HG02884 (cell line): ENCODE measurements around the gene TMEM18.

Experiments
- ATAC-seq: cut with Tn5 transposase; IDR thresholded peaks from one replicate; pipeline ENCODE4 v1.9.1; 2021; ENCODE audit warnings: mild to moderate bottlenecking, moderate library complexity; ENCODE audit not compliant: unreplicated experiment

The TMEM18 gene

GRCh38 chr2:673615-674320 is 3.4 kb downstream of the TMEM18 start:
- no peak for ATAC-seq

DNA sequence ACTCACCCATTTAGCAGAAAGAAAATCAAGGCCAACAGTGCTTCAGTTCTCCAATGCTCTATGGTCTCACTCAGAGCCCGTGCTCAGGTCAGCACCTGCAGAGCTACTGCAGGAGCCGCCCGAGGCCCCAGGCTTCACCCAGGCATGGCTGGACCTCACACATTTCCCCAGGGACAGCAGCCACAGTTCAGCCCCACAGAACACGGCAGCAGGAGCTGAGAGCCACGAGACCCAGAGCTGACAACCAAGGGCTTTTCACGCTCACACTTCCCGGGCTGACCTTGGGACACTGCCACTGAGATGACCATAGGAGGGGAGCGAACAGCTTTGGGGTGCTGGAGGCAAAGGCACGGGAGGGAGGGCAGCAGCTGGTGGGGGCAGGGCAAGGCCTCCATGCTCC is 4.2 kb downstream of the TMEM18 start:
- ATAC-seq = no peak

- ATAC-seq = no peak
These were observed 4.7 kb downstream of the TMEM18 start for GRCh38 chr2:672606-672905.

GRCh38 chr2:671787-672605 is 5.2 kb downstream of the TMEM18 start:
- no peak for ATAC-seq

DNA sequence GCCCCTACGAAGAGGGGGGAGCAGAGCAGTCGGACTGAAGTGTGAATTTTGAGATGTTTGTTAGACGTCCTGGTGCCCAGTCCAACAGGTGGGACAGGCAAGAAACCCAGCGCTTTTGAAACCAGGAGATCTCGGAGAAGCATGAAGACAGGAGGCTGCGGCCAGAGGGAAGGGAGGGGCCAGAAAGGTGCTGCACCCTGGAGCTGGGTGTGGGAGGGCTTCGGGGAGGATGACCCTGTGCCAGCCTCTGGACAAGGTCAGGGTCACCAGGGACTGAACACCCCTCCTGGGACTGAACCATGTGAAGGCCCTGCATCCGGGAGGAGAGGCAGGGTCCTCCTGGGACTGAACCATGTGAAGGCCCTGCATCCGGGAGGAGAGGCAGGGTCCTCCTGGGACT is 6.1 kb downstream of the TMEM18 start:
- no peak for ATAC-seq

DNA sequence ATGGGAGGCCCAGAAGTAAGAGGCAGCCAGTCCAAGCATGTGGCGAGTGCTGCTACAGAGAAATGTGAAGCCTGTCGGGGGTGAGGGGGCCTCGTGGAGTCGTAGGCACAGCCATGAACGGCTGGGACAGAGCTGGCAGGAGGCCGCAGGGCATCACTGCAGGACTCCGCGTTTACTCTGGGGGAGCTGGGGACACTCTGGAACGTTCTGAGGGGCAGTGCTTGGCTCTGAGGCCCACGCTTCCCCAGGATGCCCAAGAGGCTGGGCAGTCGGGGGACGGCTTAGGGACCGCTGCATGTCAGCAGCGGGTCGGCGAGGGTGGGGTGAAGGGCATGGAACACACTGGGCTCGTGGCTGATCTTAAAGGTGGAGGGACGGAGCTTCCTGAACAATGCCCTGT is 6.6 kb downstream of the TMEM18 start:
- ATAC-seq = no peak

GRCh38 chr2:669323-669722 is 7.9 kb downstream of the TMEM18 start:
- ATAC-seq = no peak

- ATAC-seq = no peak
These were observed 9.2 kb downstream of the TMEM18 start for GRCh38 chr2:668000-668398.

GRCh38 chr2:667332-667999 is 9.7 kb downstream of the TMEM18 start:
- peak; percentile 57 for ATAC-seq

- no peak for ATAC-seq
These were observed 10.8 kb downstream of the TMEM18 start for GRCh38 chr2:666441-666840.

- no peak for ATAC-seq
These were observed 11.7 kb downstream of the TMEM18 start for GRCh38 chr2:665340-666073.

GRCh38 chr2:664063-664462 is 13.1 kb downstream of the TMEM18 start:
- no peak for ATAC-seq

DNA sequence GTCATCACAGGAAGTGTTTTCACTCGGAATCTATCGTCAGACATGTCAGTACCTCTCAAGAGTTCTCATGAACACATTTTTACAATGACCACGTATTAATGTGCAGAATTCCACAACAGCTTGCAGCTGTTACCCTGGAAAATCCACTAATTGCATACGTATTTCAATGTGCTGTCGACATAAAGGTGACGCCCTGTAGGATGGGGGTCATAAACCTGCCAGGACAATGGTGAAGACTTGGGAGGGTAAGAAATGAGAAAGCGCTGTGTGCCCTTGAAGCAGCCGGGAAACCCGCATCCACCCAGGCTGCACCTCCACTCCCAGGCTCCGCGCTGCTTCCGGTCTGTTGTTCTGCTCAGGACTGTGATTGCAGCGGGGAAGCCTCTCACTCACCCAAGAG is 14.0 kb downstream of the TMEM18 start:
- ATAC-seq = no peak

GRCh38 chr2:661360-661635 is 15.9 kb downstream of the TMEM18 start:
- ATAC-seq = no peak

DNA sequence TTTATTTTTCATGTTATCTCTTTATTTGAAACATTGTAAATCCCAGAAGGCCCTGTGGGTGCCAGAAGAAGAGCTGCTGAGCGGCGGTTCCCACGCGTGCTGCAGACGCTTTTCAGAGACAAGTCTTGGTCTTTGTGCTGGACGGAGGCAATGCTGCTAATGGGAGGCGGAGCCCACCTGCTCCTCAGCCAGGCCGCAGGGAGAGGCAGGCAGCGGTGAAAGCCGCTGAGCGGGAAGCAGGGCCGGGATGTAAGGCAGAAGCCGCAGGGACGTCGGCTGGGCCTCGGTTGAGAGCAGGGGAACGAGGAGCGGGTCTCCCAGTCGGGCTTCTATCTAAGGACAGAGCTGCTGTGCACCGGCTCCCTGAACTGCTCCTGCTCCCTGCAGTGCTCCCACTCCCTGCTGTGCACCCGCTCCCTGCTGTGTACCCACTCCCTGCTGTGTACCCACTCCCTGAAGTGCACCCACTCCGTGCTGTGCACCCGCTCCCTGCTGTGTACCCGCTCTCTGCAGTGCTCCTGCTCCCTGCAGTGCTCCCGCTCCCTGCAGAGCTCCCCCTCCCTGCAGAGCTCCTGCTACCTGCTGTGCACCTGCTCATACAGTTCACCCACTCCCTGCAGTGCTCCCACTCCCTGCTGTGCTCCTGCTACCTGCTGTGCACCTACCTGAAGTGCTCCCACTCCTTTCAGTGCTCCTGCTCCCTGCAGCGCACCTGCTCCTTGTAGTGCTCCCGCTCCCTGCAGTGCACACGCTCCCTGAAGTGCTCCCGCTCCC is 16.4 kb downstream of the TMEM18 start:
- no peak for ATAC-seq

- no peak for ATAC-seq
These were observed 17.2 kb downstream of the TMEM18 start for GRCh38 chr2:660029-660428.

GRCh38 chr2:658426-658825 is 18.8 kb downstream of the TMEM18 start:
- no peak for ATAC-seq

- no peak for ATAC-seq
These were observed 19.4 kb downstream of the TMEM18 start for GRCh38 chr2:657766-658165.

GRCh38 chr2:656676-657075 is 20.5 kb downstream of the TMEM18 start:
- no peak for ATAC-seq

DNA sequence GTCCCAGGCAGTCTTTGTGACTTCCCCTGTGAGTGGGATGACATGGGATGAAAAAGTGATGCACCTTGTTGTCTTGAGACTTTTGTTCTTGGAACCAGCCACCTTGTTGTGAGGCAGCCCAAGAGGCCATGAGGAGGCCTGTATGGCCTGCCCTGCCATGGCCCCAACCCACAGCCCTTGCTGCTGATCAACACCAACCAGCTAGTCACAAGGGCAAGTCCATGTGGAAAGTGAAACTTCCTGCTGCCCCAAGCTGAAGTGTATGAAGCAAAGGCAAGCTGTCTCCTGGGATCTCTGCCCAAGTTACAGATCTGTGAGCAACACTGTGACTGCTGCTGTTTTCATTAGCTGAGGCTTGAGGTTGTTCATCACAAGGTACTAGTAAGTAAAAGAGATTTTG is 21.6 kb downstream of the TMEM18 start:
- no peak for ATAC-seq

- no peak for ATAC-seq
These were observed 22.3 kb downstream of the TMEM18 start for GRCh38 chr2:654896-655295.
